GM18867 (cell line): ENCODE measurements around the gene GANC.
"Not testable (repeated sequence)": the region's sequence is repeated elsewhere in the genome, so short reads cannot be mapped to it uniquely, and the experiment has no call there.

Experiments
- ATAC-seq: cut with Tn5 transposase; IDR thresholded peaks from one replicate; pipeline ENCODE4 v1.9.1; 2021; ENCODE audit warnings: mild to moderate bottlenecking, moderate library complexity; ENCODE audit not compliant: unreplicated experiment

Gene GANC

GRCh38 chr15:42283671-42284070 is 10.7 kb downstream of the GANC start:
- ATAC-seq, result no peak

GRCh38 chr15:42284551-42284950 is 11.6 kb downstream of the GANC start:
- no peak for ATAC-seq

- no peak for ATAC-seq
These were observed 12.0 kb downstream of the GANC start for GRCh38 chr15:42285034-42285433.

- no peak for ATAC-seq
These were observed 13.5 kb downstream of the GANC start for GRCh38 chr15:42286445-42287029.

GRCh38 chr15:42287931-42288330 is 14.9 kb downstream of the GANC start:
- no peak for ATAC-seq

- no peak for ATAC-seq
These were observed 16.2 kb downstream of the GANC start for GRCh38 chr15:42289166-42289565.

- ATAC-seq, result not testable (repeated sequence)
These were observed 28.0 kb downstream of the GANC start for GRCh38 chr15:42301004-42301403.

- ATAC-seq, result no peak
These were observed 33.7 kb downstream of the GANC start for GRCh38 chr15:42306681-42307080.

- no peak for ATAC-seq
These were observed 40.5 kb downstream of the GANC start for GRCh38 chr15:42313463-42313862.

- no peak for ATAC-seq
These were observed 41.8 kb downstream of the GANC start for GRCh38 chr15:42314818-42315217.

GRCh38 chr15:42315521-42315920 is 42.5 kb downstream of the GANC start:
- ATAC-seq, result no peak

- not testable (repeated sequence) for ATAC-seq
These were observed 43.3 kb downstream of the GANC start for GRCh38 chr15:42316282-42316805.

GRCh38 chr15:42319206-42319605 is 46.2 kb downstream of the GANC start:
- no peak for ATAC-seq

- no peak for ATAC-seq
These were observed 51.3 kb downstream of the GANC start for GRCh38 chr15:42324308-42324707.

GRCh38 chr15:42329161-42329560 is 56.2 kb downstream of the GANC start:
- ATAC-seq, result no peak

- ATAC-seq, result no peak
These were observed 57.0 kb downstream of the GANC start for GRCh38 chr15:42329992-42330391.

- ATAC-seq, result no peak
These were observed 58.2 kb downstream of the GANC start for GRCh38 chr15:42331235-42331634.

- no peak for ATAC-seq
These were observed 59.3 kb downstream of the GANC start for GRCh38 chr15:42332331-42332730.

GRCh38 chr15:42335074-42335473 is 62.1 kb downstream of the GANC start:
- ATAC-seq, result no peak

- not testable (repeated sequence) for ATAC-seq
These were observed 63.6 kb downstream of the GANC start for GRCh38 chr15:42336650-42337049.

GRCh38 chr15:42337104-42337503 is 64.1 kb downstream of the GANC start:
- not testable (repeated sequence) for ATAC-seq

GRCh38 chr15:42338500-42338899 is 65.5 kb downstream of the GANC start:
- no peak for ATAC-seq

GRCh38 chr15:42343596-42344232 is 70.7 kb downstream of the GANC start:
- ATAC-seq, result no peak
